Measurements from ENCODE around the gene CDH4.

Gene CDH4

GRCh38 chr20:61864481-61864880 is 612.4 kb downstream of the CDH4 start:
- TF ChIP-seq CTCF (IDR thresholded peaks at IDR 0.05; ENCODE audit: insufficient read depth, low read length, poor library complexity, severe bottlenecking) (no peak), EZH2phosphoT487 (conservative IDR thresholded peaks at IDR 0.05; ENCODE audit: low read length) (no peak)
- Histone ChIP-seq H3K9ac (ENCODE audit: low read length) (no peak overlapping the region), H3K27me3 (ENCODE audit: low read length) (no peaks in the 10 kb centered on the region), H3K9me2 (replicated peaks; ENCODE audit: insufficient read depth, low read length) (no peaks in the 10 kb centered on the region), H3F3A (ENCODE audit: insufficient read depth) (no peaks in the 10 kb centered on the region), H3K79me2 (ENCODE audit: insufficient read depth, low read length) (no peaks in the 10 kb centered on the region), H3K9me3 (ENCODE audit: insufficient read depth, low read length) (no peaks in the 10 kb centered on the region), H3K36me3 (ENCODE audit: low read length) (no peaks in the 10 kb centered on the region), H2AFZ (ENCODE audit: low read depth, low read length, severe bottlenecking) (no peak overlapping the region), H3K27ac (ENCODE audit: low read depth, low read length) (no peak overlapping the region), H3K4me3 (ENCODE audit: insufficient read depth, low read length, poor library complexity, severe bottlenecking) (no peak overlapping the region), H4K20me1 (ENCODE audit: low read depth, low read length) (no peaks in the 10 kb centered on the region), H3K4me2 (ENCODE audit: low read depth, low read length, poor library complexity, severe bottlenecking) (no peak overlapping the region)

- no peaks in the 10 kb centered on the region for H3K27me3 ChIP-seq (ENCODE audit: low read length)
These were observed 613.3 kb downstream of the CDH4 start for GRCh38 chr20:61865353-61865752.

GRCh38 chr20:61866165-61866564 is 614.1 kb downstream of the CDH4 start:
- Histone ChIP-seq H3K9me3 (ENCODE audit: insufficient read depth, low read length) (no peaks in the 10 kb centered on the region), H3K27ac (ENCODE audit: low read depth, low read length) (no peak overlapping the region), H3F3A (ENCODE audit: insufficient read depth) (no peaks in the 10 kb centered on the region), H3K27me3 (ENCODE audit: low read length) (no peaks in the 10 kb centered on the region), H4K20me1 (ENCODE audit: low read depth, low read length) (no peaks in the 10 kb centered on the region), H2AFZ (ENCODE audit: low read depth, low read length, severe bottlenecking) (no peak overlapping the region), H3K9ac (ENCODE audit: low read length) (no peak overlapping the region), H3K4me3 (ENCODE audit: insufficient read depth, low read length, poor library complexity, severe bottlenecking) (no peak overlapping the region), H3K4me2 (ENCODE audit: low read depth, low read length, poor library complexity, severe bottlenecking) (no peak overlapping the region), H3K9me2 (replicated peaks; ENCODE audit: insufficient read depth, low read length) (no peaks in the 10 kb centered on the region), H3K79me2 (ENCODE audit: insufficient read depth, low read length) (no peaks in the 10 kb centered on the region), H3K36me3 (ENCODE audit: low read length) (no peaks in the 10 kb centered on the region)
- TF ChIP-seq EZH2phosphoT487 (conservative IDR thresholded peaks at IDR 0.05; ENCODE audit: low read length) = no peak
- no peak for TF ChIP-seq CTCF (IDR thresholded peaks at IDR 0.05; ENCODE audit: insufficient read depth, low read length, poor library complexity, severe bottlenecking)

More at GRCh38 chr20:61865353-61865752, 613.3 kb downstream of the CDH4 start:
- no peak overlapping the region for H3K4me2 ChIP-seq (ENCODE audit: low read depth, low read length, poor library complexity, severe bottlenecking)
- H3K27ac ChIP-seq (ENCODE audit: low read depth, low read length) = no peak overlapping the region
- H3K79me2 ChIP-seq (ENCODE audit: insufficient read depth, low read length) = no peaks in the 10 kb centered on the region
- no peaks in the 10 kb centered on the region for H3K9me2 ChIP-seq (replicated peaks; ENCODE audit: insufficient read depth, low read length)
- H3F3A ChIP-seq (ENCODE audit: insufficient read depth) = no peaks in the 10 kb centered on the region
- no peak overlapping the region for H3K9ac ChIP-seq (ENCODE audit: low read length)
- TF ChIP-seq CTCF (IDR thresholded peaks at IDR 0.05; ENCODE audit: insufficient read depth, low read length, poor library complexity, severe bottlenecking) (no peak), EZH2phosphoT487 (conservative IDR thresholded peaks at IDR 0.05; ENCODE audit: low read length) (no peak)
- no peak overlapping the region for H3K4me3 ChIP-seq (ENCODE audit: insufficient read depth, low read length, poor library complexity, severe bottlenecking)
- H3K9me3 ChIP-seq (ENCODE audit: insufficient read depth, low read length) = no peaks in the 10 kb centered on the region
- no peak overlapping the region for H2AFZ ChIP-seq (ENCODE audit: low read depth, low read length, severe bottlenecking)
- no peaks in the 10 kb centered on the region for H4K20me1 ChIP-seq (ENCODE audit: low read depth, low read length)
- no peaks in the 10 kb centered on the region for H3K36me3 ChIP-seq (ENCODE audit: low read length)
